Right lobe of liver (tissue), 4 donors: ENCODE results near the gene CAPN2.

Source experiments
- CTCF ChIP-seq, 4 donors: fragments of 200-600 bp in 3 of 4; fragments of 450-650 bp in 1 of 4; IDR thresholded peaks; one replicate each; pipeline versions ENCODE4 v1.5.1 to v1.8.0; 2016 to 2022; ENCODE audit warnings: antibody characterized with exemption in 4 of 4, mild to moderate bottlenecking in 2 of 4
- POLR2A ChIP-seq: fragments of 450-650 bp; IDR thresholded peaks from one replicate; pipeline ENCODE4 v1.6.1; 2017; ENCODE audit warnings: antibody characterized with exemption, mild to moderate bottlenecking
- donor health status: DM: no; HTN: no; CAD: no.
- donor health status: DM: no; HTN: no; CAD: no.
- donor health status: DM: no; HTN: yes; CAD: no.

- TF ChIP-seq CTCF (IDR thresholded peaks at IDR 0.05) (no peak), POLR2A (no peak)
These were observed 43.1 kb downstream of the CAPN2 start for GRCh38 chr1:223755432-223755792.
